GM19467 (cell line): ENCODE results near the gene PRKCE.

ENCODE experiments used
- ATAC-seq: cut with Tn5 transposase; IDR thresholded peaks from one replicate; pipeline ENCODE4 v1.9.1; 2021; ENCODE audit warnings: mild to moderate bottlenecking, moderate library complexity; ENCODE audit not compliant: unreplicated experiment

Gene PRKCE

DNA sequence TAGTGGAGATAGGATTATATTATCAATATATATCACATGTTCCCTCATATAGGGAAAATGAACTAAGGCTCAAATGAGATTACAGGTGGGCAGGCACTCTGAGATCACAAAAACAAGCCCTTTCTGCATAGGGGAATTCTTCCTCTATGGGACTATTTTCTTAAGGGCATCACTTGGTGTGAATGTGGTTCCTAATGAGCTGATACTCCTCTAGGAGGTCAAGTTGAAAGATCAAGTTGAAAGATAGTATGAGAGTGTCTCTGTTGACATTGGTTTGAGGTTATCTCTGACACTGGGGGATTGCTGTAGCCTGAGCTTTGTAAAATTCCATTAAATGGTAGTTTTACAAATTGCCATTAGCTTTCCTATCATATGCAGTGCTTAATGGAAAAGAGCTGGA, 270.4 kb downstream of the PRKCE start:
- no peak for ATAC-seq

DNA sequence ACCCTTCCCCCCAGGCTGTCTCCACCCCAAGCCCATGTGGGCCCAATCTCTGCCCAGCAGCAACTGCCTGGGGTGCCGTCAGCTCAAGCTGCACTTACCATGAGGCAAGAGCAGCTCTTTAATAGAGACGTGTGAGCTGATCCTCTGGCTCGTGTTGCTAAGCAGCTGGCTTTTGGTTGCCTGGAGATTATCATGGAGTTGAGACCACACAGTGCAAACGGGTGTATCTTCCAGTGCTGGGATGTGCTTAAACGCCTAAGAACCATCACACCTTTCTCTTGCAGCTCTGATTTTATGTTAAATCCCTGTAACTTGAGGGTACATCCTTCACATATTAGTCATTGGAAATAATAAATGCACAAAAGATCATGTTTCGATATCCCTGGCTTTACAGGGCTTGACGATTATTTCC, 271.1 kb downstream of the PRKCE start:
- no peak for ATAC-seq

DNA sequence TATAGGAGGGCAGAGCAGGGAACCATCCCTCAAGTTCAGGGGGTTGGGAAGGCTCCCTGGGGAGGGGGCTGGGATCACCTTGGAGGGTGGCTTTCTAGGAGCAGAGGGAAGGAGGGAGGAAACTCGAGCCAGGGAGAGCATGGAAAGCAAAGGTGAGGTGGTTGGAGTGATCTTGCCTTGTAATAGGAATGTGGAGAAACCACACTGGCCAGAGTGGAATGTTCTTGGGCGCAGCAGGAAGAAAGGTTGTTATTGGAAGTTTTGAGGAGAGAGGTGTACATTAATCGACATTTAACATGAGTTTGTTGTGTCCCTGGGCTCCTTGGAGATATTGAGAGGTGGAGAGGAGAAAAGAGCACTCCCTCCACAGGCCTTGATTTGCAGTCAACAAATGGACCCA, 272.2 kb downstream of the PRKCE start:
- ATAC-seq = no peak

DNA sequence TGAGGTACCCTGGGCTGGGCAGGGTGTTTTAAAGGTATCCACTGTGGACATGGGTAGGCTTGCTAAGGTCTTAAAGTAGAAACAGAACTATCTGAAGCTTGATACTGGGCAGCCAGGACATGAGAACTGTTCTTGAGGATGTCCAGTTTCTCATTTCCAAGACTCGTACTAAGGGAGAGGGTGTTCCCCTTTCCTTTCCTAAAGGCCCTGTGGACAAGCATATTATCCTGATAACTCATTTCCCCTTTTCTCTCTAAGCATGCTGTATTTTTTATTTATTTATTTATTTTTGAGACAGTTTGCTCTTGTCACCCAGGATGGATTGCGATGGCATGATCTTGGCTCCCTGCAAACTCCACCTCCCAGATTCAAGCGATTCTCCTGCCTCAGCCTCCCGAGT, 273.6 kb downstream of the PRKCE start:
- ATAC-seq = no peak

DNA sequence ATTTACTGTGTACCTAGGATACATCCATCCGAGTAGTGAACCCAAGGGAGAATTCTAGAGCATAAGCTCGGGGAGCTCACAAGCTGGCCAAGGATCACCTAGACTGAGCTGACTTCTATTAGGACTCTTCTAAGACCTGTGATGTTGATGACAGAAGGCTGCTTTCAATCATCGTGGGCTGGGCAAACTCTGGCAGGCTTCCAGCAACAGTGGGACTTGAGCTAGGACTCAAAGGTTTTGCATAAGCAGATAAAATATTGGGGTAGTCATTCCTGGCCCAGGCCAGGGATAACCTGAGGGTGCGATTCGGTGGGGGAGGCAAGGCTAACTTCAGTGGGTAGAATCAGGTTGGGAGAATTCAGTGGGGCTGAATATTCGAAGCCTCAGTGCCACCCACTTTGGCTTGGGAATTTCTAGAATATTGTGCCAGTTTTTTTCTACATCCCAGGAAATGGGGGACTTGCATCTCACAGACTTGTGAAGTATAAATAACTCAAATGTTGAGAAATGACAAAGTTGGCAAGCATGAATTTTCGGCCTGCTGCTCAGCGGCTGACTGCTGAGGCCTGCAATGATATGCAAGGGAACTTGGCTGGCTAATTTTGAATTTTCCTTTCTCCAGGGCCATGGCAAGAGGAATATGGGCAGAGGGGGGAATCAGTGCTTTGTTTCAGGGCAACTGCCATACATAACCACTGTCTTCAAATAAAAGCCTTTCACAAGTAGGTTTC, 274.3 kb downstream of the PRKCE start:
- ATAC-seq = no peak

DNA sequence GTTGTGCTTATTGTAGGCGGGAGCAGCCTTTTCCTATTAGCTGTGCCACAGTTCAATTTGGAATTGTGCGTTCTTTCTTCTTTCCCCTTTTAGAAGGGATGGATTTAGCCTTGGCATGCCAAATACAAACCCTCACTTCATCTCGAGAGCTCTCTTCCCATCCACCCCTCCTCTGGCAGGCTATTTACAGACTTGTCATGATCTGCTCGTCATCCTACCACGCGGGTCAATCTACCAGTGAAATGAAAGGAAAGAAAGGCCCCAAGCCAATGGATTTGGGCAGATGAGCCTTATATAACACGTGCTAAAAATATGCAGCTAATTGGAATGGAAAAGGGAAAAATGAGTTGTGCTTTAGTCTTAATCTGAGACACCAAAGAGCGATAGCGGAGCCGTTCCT, 277.5 kb downstream of the PRKCE start:
- no peak for ATAC-seq

DNA sequence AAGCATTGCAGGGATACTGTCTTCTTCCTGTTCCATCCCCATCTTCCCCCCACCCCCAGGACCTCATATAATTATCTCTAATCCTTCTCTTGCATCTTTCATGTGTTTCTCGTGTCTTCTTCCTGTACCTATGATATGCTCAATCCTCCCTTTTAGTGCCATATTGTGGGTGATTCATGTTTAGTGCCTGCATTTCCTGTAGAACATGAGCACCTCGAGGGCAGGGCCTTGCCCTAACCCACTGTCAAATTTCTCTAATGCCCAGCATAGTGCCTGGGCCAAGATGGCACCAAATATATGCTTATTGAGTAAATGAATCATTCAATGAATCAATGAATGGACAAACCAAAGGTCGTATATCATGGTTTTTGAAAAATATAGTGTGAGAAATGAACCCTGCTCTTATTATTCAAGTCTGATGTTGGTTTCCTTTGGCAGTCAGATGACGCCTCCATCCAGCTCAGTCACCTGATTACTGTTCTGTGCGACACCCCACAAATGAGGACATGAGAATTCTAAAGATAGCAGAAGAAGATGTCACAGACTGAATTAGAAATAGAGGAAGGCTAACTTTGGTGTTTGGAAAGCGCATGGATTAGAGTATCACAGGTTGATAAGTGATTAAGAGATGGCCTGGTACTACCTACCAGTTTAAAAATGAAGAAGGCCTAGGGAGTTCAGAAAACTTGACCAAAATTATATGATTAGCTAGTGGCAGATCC, 278.4 kb downstream of the PRKCE start:
- ATAC-seq = no peak

DNA sequence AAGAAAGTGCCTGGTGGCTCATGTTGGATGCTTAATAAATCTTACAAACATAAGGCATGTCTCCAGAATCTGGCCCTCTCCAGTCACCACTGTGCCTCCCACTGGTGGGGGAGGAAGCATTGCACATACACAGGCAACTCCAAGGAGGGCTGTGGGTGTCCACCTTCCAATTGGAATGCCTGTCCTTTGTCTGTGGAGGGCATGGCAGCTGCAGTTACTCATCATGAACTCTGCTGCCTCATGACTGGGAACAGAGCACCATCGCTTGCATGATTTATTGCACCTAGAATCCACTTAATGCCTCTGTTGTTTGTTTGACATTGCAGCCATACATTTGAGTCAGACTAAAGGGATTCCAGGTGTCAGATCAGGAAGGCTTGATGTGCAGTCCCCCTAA, 278.9 kb downstream of the PRKCE start:
- no peak for ATAC-seq

DNA sequence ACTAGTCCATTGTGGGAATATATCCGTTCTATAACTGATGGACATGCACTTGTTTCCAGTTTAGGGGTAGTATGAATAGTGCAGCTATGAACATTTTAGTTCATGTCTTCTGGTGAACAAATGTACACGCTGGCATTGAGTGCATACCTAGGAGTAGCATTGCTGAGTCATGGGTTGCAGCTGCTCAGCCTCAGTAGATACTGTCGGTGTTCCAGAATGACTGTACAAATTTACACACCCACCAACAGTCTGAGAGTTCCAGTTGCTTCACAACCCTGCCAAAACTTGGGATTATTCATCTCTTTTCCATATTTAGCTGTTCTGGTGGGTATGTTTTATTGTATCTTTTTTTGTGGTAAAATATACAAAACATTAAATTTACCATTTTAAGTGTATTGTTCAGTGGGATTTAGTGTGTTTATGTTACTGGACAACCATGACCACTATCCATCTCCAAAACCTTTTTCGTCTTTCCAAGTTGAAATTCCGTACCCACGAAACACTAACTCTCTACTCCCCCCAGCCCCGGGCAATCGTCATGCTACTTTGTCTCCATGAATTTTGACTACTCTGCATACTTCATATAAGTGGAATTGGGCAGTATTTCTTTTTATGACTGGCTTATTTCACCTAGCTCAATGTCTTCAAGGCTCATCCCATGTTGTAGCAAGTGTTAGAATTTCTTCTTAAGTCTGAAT, 281.0 kb downstream of the PRKCE start:
- no peak for ATAC-seq

DNA sequence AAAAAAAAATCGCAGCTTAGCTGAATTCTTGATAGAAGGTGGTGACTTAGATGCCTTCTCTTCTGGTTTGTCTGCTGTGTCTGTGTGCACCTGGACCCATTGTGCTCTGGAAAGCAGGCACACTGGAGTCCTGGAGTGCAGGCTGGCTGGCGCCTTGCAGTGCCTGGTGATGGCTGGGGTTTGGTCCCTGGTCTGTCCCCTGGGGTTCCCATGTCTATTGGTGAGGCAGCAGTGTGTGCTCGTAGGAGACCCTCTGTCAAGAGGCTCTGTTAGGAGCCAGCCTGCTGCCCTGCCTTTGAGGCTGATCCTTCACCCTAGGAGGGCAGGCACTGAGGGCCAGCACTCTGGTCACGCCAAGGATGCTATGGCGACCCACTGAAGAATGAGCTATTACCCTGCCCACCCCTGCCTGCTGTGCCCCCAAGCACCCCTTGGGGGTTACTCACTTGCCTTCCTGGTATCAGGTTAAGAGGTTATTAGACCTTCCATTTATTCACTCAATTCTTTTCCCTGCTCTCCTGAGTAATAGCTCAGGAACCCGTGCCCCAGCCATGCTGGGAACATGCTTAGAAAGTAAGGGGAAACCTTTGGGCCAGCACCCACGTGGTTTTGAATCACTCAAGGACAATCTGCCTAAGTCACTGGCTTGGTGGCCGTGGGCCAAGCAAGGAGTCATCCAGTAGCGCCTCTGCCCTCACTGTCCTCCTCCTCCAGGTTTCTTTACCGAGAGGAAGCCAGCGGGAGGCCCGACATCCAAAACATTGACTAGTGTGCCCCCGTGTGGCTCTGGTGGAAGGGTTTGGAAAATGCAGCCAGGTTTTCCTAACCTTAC, 284.5 kb downstream of the PRKCE start:
- no peak for ATAC-seq

DNA sequence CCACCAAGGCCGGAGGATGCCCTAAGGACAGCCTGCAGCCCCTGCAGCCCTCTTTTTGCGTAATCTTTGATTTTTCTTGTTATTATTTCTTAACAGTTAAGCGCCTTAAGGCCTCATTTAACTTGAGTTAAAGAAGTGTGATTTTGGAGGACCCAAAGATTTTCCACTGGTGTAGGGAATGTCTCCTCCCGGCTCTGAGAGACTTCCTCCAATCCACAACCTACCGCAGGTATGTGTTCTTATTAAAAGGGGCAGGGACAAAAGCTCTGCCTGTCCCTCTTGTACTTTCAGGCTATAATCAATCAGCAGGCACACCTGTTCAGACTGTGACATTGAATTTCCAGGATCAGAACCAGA, 285.1 kb downstream of the PRKCE start:
- ATAC-seq = no peak

DNA sequence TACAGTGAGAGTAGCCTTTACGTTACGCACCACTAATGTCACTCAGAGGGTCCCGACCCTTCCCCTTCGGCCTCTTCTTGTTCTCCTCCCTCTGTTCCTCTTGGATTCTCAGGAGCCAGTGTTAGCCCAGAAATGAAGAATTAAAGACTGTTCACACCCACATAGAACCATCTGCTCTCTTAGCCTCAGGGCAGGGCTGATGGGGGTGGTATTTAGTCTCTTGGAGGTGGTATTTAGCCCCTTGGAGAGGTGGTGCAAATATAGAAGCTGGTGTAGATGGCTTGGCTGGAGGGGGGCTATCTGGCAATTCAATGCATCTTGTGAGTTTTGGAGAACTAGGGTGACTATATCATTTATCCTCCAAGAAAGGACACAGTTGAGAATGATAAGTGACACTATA, 286.5 kb downstream of the PRKCE start:
- ATAC-seq = no peak

DNA sequence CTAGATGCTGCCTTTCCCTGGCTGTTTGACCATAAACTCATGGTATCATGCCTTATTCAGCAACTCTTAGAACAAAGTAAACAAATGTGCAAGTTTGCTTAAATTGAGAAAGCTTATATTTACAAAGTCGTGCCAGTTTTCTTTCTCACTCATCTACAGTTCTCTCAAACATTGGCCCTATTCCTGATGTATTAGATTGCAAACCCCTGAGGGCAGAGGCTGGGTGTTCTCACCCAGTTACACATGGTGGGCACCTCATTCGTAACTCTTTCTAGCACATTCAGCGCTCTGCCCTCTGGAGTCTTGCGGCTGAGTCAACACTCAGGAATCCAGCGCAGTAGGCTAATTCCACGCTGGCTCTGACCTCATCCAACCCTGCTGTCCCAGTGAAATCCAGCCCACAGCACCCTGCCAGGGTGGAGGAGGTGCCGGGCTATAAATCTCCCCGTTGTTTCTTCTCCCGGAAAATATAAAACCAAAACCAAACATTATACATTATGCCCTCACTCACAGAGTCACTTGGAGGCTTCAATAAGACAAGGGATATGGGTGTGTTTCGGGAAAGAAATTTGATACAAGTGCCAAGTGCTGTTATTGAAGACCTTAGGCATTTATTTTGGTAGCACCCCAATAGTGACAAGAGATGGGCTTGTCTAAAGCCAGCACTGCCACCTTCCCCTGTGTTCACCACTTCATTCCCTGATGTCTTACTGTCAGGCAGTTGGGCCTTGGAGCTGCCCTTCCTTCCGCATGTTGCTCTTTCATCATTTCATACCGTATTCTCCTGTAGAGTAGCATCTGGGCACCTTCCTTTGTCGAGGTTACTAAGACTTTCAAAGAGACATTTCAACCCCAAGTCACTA, 287.4 kb downstream of the PRKCE start:
- no peak for ATAC-seq

DNA sequence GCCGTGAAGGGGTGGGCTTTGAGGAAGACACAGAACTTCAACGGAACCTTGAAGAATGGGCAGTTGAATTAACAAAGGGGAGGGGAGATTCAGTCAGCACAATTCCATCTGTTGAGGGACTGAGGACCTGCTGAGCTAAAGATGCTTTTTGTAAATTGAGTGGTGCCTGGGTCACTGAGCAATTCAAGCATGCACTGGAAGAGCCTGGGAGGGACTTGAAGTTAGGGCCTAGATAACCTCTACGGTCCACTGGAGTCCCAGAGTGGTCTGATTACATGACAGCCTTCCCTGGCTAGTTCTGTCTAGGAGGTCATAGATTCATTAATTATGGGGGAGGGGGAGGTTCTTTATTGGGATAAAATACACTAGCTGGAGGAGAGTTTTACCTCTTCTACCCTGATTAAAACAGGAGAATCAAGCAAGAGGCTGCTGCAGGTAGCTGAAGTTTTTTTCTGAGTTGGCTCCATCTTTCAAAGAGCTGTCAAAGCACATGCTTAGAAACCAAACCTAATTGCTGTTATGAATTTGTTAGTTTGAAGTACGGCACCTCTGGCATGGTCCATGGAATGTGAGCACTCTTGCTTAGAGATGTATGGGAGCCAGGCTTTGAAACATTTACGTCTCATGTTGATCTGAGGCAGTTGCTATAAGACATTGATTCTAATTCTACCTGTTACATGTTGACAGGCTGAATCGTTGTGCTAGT, 290.2 kb downstream of the PRKCE start:
- no peak for ATAC-seq

DNA sequence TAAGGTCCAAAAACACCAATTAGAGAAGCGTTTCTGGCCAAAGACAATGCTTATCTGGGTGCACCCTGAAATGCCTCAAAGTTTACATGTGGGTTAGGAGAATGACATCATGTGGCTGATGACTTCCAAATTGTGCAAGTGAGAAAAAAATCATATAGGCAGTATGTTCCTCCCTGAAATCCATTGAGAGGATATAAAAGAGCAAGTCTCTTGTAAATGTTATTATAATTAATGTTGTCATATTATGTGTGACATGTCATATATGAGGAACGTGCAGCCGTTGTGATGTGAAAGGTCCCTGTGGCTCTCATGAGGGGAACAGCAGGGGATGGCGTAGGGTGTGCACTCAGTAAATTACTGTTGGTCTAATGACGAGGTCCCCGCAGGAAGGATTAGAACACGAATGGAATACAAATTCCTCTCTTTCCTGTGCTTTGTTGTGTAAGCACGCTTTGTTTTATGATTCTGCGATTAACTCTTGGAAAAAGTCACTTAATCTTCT, 290.8 kb downstream of the PRKCE start:
- ATAC-seq = no peak

DNA sequence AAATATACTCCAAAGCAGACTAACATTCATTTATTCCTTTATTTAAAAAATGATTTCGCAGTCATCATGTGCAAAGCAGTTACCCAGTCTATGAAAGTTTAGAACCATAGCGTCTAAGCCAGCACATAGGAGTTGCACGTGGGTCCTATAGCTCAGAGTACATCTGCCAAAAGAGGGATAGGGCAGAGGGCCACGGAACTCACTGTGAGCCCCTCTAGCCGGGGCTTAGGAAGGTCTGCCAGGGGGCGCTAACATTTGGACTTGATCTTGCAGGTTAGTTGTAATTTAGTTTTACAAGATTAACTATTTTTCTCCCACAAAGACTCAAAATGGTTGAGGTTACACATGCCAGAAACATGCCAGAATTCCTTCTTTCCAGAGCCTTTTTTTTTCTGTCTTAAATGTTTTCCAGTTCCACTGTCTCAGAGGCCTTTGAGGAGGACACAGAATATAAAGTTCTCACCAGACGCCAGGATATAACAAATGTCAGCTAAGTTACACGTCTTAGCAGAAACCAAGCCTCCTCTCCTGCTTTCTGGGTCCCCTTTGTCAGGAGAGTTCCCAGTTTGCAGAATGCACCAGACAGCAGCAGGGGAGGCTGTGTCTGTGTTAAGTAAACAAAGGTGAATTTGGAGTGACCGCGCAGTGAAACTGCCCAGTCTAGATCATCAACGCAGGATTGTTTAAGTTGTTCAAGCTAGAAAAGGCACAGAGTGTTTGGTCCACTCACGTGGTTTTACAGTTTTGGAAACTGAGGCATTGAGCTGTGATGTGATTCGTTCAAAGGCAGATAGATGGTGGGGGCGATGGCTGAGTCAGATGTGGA, 292.0 kb downstream of the PRKCE start:
- no peak for ATAC-seq

DNA sequence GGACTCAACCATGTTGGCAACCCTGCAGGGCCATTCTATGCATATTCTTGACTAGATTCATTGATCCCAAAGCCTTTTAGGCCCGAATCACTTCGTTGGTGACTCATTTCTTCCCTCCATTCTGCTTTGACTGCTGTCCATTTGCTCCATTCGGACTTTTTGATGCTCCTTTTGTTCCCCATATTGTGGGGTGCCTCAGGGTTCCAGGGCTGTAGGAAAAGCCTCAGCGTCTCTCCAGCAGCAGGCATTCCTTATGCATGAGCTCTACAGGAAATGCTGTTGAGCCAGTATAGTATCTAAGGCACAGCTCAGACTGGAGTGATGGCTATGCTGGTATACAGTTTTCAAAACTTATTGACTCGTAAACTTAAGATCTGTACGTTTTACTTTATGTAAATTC, 292.6 kb downstream of the PRKCE start:
- ATAC-seq = no peak

DNA sequence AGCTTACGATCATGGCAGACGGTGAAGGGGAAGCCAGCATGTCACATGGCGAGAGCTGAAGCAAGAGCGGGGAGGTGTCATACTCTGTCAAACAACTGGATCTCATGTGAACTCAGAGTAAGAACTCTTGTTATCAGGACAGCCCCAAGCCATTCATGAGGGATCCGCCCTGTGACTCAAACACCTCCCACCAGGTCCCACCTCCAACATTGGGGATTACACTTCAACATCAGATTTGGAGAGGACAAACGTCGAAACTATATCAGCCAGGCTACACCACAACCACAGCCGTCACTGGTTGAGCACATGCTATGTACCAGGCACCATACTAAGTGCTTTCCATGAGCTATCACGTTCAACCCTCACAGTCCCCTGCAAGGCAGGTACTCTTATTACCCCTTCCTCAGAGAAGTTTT, 293.8 kb downstream of the PRKCE start:
- no peak for ATAC-seq

DNA sequence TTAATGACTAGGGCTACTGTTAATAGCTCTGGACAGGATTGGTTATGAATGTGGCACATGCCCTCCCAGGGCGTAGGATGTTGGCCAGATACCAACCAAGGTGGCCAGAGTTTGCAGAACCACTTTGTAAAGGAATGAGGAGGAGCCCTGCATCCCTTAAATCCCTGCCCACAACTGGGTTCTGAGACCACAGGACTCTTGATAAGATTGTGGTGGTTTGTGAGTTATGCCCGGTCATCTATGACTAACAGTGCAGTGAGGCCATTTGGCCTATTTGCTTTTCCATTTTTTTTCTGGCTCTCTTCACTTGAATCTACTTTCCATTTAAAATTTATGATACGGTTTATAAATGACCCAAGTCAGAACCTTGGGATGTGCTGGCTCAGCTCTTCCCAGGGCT, 294.5 kb downstream of the PRKCE start:
- ATAC-seq = no peak
